ENCODE data around the gene SLC24A3.
A peak's percentile ranks its signal among the peaks of the same experiment; 100 is the strongest.

Gene SLC24A3

GRCh38 chr20:19411811-19412210 lies 199.4 kb downstream of the SLC24A3 start:
- H3K9me3 ChIP-seq (ENCODE audit: insufficient read depth, low read depth, low read length), result no peaks in the 10 kb centered on the region
- H3K4me2 ChIP-seq (ENCODE audit: low read depth, low read length, poor library complexity, severe bottlenecking), result no peak overlapping the region
- no peak overlapping the region for H3K4me3 ChIP-seq (ENCODE audit: low read length, poor library complexity, severe bottlenecking)
- H3F3A ChIP-seq (ENCODE audit: low read depth), result no peaks in the 10 kb centered on the region
- H3K9ac ChIP-seq (ENCODE audit: low read depth, low read length, poor library complexity, severe bottlenecking), result no peak overlapping the region
- TF ChIP-seq EZH2phosphoT487 (IDR thresholded peaks at IDR 0.05; ENCODE audit: borderline replicate concordance) (no peak), CTCF (conservative IDR thresholded peaks at IDR 0.05; ENCODE audit: low read length) (no peak)
- no peak overlapping the region for H2AFZ ChIP-seq (ENCODE audit: low read length)
- H3K4me1 ChIP-seq (ENCODE audit: insufficient read depth, low read length, poor library complexity, severe bottlenecking), result peaks cover 11% of the 10 kb centered on the region
- H3K36me3 ChIP-seq (ENCODE audit: insufficient read depth, low read length), result no peaks in the 10 kb centered on the region
- H3K9me2 ChIP-seq (replicated peaks; ENCODE audit: low read depth, low read length), result no peaks in the 10 kb centered on the region
- no peaks in the 10 kb centered on the region for H3K79me2 ChIP-seq (ENCODE audit: insufficient read depth, low read length)
- H3K27me3 ChIP-seq (ENCODE audit: insufficient read depth, low read length, poor library complexity, severe bottlenecking), result no peaks in the 10 kb centered on the region
- H4K20me1 ChIP-seq (ENCODE audit: insufficient read depth, low read length, poor library complexity, severe bottlenecking), result no peaks in the 10 kb centered on the region

GRCh38 chr20:19412254-19412653 lies 199.8 kb downstream of the SLC24A3 start:
- no peaks in the 10 kb centered on the region for H3K9me3 ChIP-seq (ENCODE audit: insufficient read depth, low read depth, low read length)
- H3K9me2 ChIP-seq (replicated peaks; ENCODE audit: low read depth, low read length), result no peaks in the 10 kb centered on the region
- no peaks in the 10 kb centered on the region for H3K36me3 ChIP-seq (ENCODE audit: insufficient read depth, low read length)
- no peak for TF ChIP-seq EZH2phosphoT487 (IDR thresholded peaks at IDR 0.05; ENCODE audit: borderline replicate concordance)
- TF ChIP-seq CTCF (conservative IDR thresholded peaks at IDR 0.05; ENCODE audit: low read length), result no peak
- no peak overlapping the region for H3K4me2 ChIP-seq (ENCODE audit: low read depth, low read length, poor library complexity, severe bottlenecking)
- H2AFZ ChIP-seq (ENCODE audit: low read length), result peak overlapping the region; percentile 29; the same call in 1 of the 2 replicates
- H3K27me3 ChIP-seq (ENCODE audit: insufficient read depth, low read length, poor library complexity, severe bottlenecking), result no peaks in the 10 kb centered on the region
- no peak overlapping the region for H3K4me3 ChIP-seq (ENCODE audit: low read length, poor library complexity, severe bottlenecking)
- H3F3A ChIP-seq (ENCODE audit: low read depth), result no peaks in the 10 kb centered on the region
- H3K4me1 ChIP-seq (ENCODE audit: insufficient read depth, low read length, poor library complexity, severe bottlenecking), result peaks cover 14% of the 10 kb centered on the region
- H4K20me1 ChIP-seq (ENCODE audit: insufficient read depth, low read length, poor library complexity, severe bottlenecking), result no peaks in the 10 kb centered on the region
- no peaks in the 10 kb centered on the region for H3K79me2 ChIP-seq (ENCODE audit: insufficient read depth, low read length)
- H3K9ac ChIP-seq (ENCODE audit: low read depth, low read length, poor library complexity, severe bottlenecking), result no peak overlapping the region

- no peak overlapping the region for H2AFZ ChIP-seq (ENCODE audit: low read length)
- no peak overlapping the region for H3K4me2 ChIP-seq (ENCODE audit: low read depth, low read length, poor library complexity, severe bottlenecking)
- no peaks in the 10 kb centered on the region for H3K79me2 ChIP-seq (ENCODE audit: insufficient read depth, low read length)
- no peak overlapping the region for H3K9ac ChIP-seq (ENCODE audit: low read depth, low read length, poor library complexity, severe bottlenecking)
- TF ChIP-seq EZH2phosphoT487 (IDR thresholded peaks at IDR 0.05; ENCODE audit: borderline replicate concordance), result no peak
- H3K27me3 ChIP-seq (ENCODE audit: insufficient read depth, low read length, poor library complexity, severe bottlenecking), result no peaks in the 10 kb centered on the region
- H3K9me2 ChIP-seq (replicated peaks; ENCODE audit: low read depth, low read length), result no peaks in the 10 kb centered on the region
- H3K4me1 ChIP-seq (ENCODE audit: insufficient read depth, low read length, poor library complexity, severe bottlenecking), result peaks cover 33% of the 10 kb centered on the region
- H3K9me3 ChIP-seq (ENCODE audit: insufficient read depth, low read depth, low read length), result no peaks in the 10 kb centered on the region
- H3F3A ChIP-seq (ENCODE audit: low read depth), result no peaks in the 10 kb centered on the region
- no peaks in the 10 kb centered on the region for H4K20me1 ChIP-seq (ENCODE audit: insufficient read depth, low read length, poor library complexity, severe bottlenecking)
- no peak overlapping the region for H3K4me3 ChIP-seq (ENCODE audit: low read length, poor library complexity, severe bottlenecking)
- H3K36me3 ChIP-seq (ENCODE audit: insufficient read depth, low read length), result no peaks in the 10 kb centered on the region
Observed at GRCh38 chr20:19414600-19414999, 202.2 kb downstream of the SLC24A3 start.

GRCh38 chr20:19415786-19416185 lies 203.3 kb downstream of the SLC24A3 start:
- TF ChIP-seq CTCF (conservative IDR thresholded peaks at IDR 0.05; ENCODE audit: low read length) (no peak), EZH2phosphoT487 (IDR thresholded peaks at IDR 0.05; ENCODE audit: borderline replicate concordance) (no peak)

More at GRCh38 chr20:19415786-19416185, 203.3 kb downstream of the SLC24A3 start:
- Histone ChIP-seq H4K20me1 (ENCODE audit: insufficient read depth, low read length, poor library complexity, severe bottlenecking) (no peaks in the 10 kb centered on the region), H3K79me2 (ENCODE audit: insufficient read depth, low read length) (no peaks in the 10 kb centered on the region), H3K27me3 (ENCODE audit: insufficient read depth, low read length, poor library complexity, severe bottlenecking) (no peaks in the 10 kb centered on the region), H2AFZ (ENCODE audit: low read length) (no peak overlapping the region), H3K36me3 (ENCODE audit: insufficient read depth, low read length) (no peaks in the 10 kb centered on the region), H3F3A (ENCODE audit: low read depth) (no peaks in the 10 kb centered on the region), H3K9ac (ENCODE audit: low read depth, low read length, poor library complexity, severe bottlenecking) (no peak overlapping the region), H3K9me3 (ENCODE audit: insufficient read depth, low read depth, low read length) (no peaks in the 10 kb centered on the region), H3K4me1 (ENCODE audit: insufficient read depth, low read length, poor library complexity, severe bottlenecking) (peaks cover 33% of the 10 kb centered on the region), H3K4me3 (ENCODE audit: low read length, poor library complexity, severe bottlenecking) (no peak overlapping the region), H3K4me2 (ENCODE audit: low read depth, low read length, poor library complexity, severe bottlenecking) (no peak overlapping the region), H3K9me2 (replicated peaks; ENCODE audit: low read depth, low read length) (no peaks in the 10 kb centered on the region)
